Panc1 (cell line): ENCODE measurements around the gene POLR1B. TPM values are rescaled to one million over a fixed set of nuclear protein-coding genes. Genes with fewer than 3 reads are reported as not detected.
"Not testable (repeated sequence)": the region's sequence is repeated elsewhere in the genome, so short reads cannot be mapped to it uniquely, and the experiment has no call there.

Source experiments
- ATAC-seq: fragments of 200-7000 bp; cut with Tn5 transposase; 2 replicates; pipeline ENCODE4 v1.9.1; 2020; ENCODE audit warnings: mild to moderate bottlenecking, moderate library complexity
- BruUV-seq: library from RNA; stranded (reverse); fragments of 400-500 nt; replicated peaks from 2 replicates; lab custom pipeline; 2021; lab: Mats Ljungman, UMichigan
- CTCF ChIA-PET: fragments of 300-600 bp; sonication (Branson Sonifier 250); formaldehyde crosslinking; loops from one replicate; lab custom pipeline; 2022; ENCODE audit warnings: antibody characterized with exemption; lab: Charles Lee
- POLR2A ChIA-PET: fragments of 300-600 bp; sonication (Branson Sonifier 250); formaldehyde crosslinking; loops from one replicate; lab custom pipeline; 2022; ENCODE audit warnings: antibody characterized with exemption; lab: Charles Lee
- DNase-seq: peaks from one replicate; pipeline ENCODE4 v3.0.0-alpha.2; 2010; ENCODE audit warnings: low read depth, low spot score
- H3K27ac ChIP-seq: 2 replicates; pipeline ENCODE4 v1.5.1; 2011; ENCODE audit warnings: mild to moderate bottlenecking, low read length, inconsistent platforms
- H3K27me3 ChIP-seq: fragments of 200-500 bp; sonication (Bioruptor generic); 2 replicates; pipeline ENCODE4 v1.6.0; 2014; ENCODE audit warnings: low read length, inconsistent platforms; ENCODE audit not compliant: control insufficient read depth, insufficient read depth
- H3K36me3 ChIP-seq: fragments of 200-500 bp; sonication (Bioruptor generic); 2 replicates; pipeline ENCODE4 v1.5.1; 2014; ENCODE audit warnings: inconsistent platforms, mild to moderate bottlenecking, low read length, moderate library complexity; ENCODE audit not compliant: control insufficient read depth, insufficient read depth
- H3K4me1 ChIP-seq: 2 replicates; pipeline ENCODE4 v1.5.1; 2011; ENCODE audit warnings: inconsistent platforms, mild to moderate bottlenecking, low read length, moderate library complexity; ENCODE audit not compliant: control insufficient read depth, insufficient read depth
- H3K4me3 ChIP-seq, 2 experiments: 2 replicates each; pipeline ENCODE4 v1.5.1; 2011 to 2012; ENCODE audit warnings: low read depth in 2 of 2, low read length in 2 of 2, mild to moderate bottlenecking in 2 of 2, inconsistent platforms in 1 of 2, moderate library complexity in 1 of 2
- H3K9me3 ChIP-seq: fragments of 200-500 bp; sonication (Bioruptor generic); 2 replicates; pipeline ENCODE4 v1.5.1; 2014; ENCODE audit warnings: low read depth, mild to moderate bottlenecking, inconsistent platforms, low read length, moderate library complexity; ENCODE audit not compliant: control insufficient read depth, insufficient read depth
- POLR2AphosphoS5 ChIP-seq: IDR thresholded peaks from 2 replicates; pipeline ENCODE4 v1.6.1; 2012; ENCODE audit warnings: mild to moderate bottlenecking, low read depth, low read length, moderate library complexity
- SIN3A ChIP-seq: IDR thresholded peaks from 2 replicates; pipeline ENCODE4 v1.6.1; 2012; ENCODE audit warnings: low read depth, mild to moderate bottlenecking, low read length, moderate library complexity, borderline replicate concordance; ENCODE audit not compliant: insufficient read depth
- TCF7L2 ChIP-seq: IDR thresholded peaks from 2 replicates; pipeline ENCODE4 v1.6.1; 2011; ENCODE audit warnings: mild to moderate bottlenecking, low read depth, low read length, inconsistent platforms
- in situ Hi-C: cut with HindIII; loops from 2 replicates; pipeline ENCODE4 v1.10.0; 2016; ENCODE audit warnings: low sequenced_read_pairs, low pct_unique_long_range_greater_than_20kb
- intact Hi-C: fragments of 100-400 bp; cut with micrococcal nuclease; formaldehyde crosslinking; loops from one replicate; pipeline ENCODE4 v1.10.0; 2022; ENCODE audit not compliant: unreplicated experiment
- total RNA-seq: library from RNA; stranded (reverse); gene quantifications from one replicate; pipeline ENCODE4 v1.2.1, GENCODE V29; 2021; ENCODE audit not compliant: unreplicated experiment
- TF ChIP-seq, protein P1 (sequence below): fragments of 450-650 bp; IDR thresholded peaks from 2 replicates; pipeline ENCODE4 v1.5.1; 2017; ENCODE audit warnings: mild to moderate bottlenecking
- TF ChIP-seq, protein P2 (sequence below), 2 experiments: IDR thresholded peaks; 2 replicates each; pipeline ENCODE4 v1.6.1; 2011 to 2012; ENCODE audit warnings: low read depth in 2 of 2, control low read depth in 1 of 2, low read length in 1 of 2, mild to moderate bottlenecking in 1 of 2, moderate library complexity in 1 of 2; ENCODE audit not compliant: insufficient read depth in 1 of 2

POLR1B gene
- total RNA-seq, 1 experiment from 2014 or later, result 35.4 TPM

DNA sequence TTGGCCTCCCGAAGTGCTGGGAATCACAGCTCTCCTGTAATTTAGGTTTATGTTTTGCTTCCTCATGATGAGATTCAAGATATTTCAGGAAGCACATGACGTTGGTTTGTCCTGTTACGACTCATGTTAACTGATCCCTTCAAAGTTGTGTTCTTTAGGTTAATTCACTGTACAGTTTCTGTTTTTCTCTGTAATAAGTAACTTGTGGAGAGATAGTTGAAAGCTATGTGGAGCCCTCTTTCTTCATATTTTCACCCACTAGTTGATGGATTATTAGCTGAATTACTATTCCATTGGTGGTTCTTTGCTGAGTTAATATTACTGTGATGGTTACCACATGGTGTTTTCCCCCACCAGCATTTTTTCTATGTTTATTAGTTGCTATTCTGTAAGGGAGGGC lies 23.8 kb downstream of the POLR1B start:
- POLR2A ChIA-PET, result no interaction called here
- Histone ChIP-seq H3K4me3 (no peak overlapping the region), H3K4me1 (no peaks in the 10 kb centered on the region), H3K27me3 (no peaks in the 10 kb centered on the region), H3K27ac (no peak overlapping the region), H3K9me3 (no peaks in the 10 kb centered on the region), H3K36me3 (peaks cover 35% of the 10 kb centered on the region)
- TF ChIP-seq, protein P1, sequence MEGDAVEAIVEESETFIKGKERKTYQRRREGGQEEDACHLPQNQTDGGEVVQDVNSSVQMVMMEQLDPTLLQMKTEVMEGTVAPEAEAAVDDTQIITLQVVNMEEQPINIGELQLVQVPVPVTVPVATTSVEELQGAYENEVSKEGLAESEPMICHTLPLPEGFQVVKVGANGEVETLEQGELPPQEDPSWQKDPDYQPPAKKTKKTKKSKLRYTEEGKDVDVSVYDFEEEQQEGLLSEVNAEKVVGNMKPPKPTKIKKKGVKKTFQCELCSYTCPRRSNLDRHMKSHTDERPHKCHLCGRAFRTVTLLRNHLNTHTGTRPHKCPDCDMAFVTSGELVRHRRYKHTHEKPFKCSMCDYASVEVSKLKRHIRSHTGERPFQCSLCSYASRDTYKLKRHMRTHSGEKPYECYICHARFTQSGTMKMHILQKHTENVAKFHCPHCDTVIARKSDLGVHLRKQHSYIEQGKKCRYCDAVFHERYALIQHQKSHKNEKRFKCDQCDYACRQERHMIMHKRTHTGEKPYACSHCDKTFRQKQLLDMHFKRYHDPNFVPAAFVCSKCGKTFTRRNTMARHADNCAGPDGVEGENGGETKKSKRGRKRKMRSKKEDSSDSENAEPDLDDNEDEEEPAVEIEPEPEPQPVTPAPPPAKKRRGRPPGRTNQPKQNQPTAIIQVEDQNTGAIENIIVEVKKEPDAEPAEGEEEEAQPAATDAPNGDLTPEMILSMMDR, result no peak
- TF ChIP-seq TCF7L2 (no peak), SIN3A (no peak), POLR2AphosphoS5 (no peak)
- TF ChIP-seq, protein P2, sequence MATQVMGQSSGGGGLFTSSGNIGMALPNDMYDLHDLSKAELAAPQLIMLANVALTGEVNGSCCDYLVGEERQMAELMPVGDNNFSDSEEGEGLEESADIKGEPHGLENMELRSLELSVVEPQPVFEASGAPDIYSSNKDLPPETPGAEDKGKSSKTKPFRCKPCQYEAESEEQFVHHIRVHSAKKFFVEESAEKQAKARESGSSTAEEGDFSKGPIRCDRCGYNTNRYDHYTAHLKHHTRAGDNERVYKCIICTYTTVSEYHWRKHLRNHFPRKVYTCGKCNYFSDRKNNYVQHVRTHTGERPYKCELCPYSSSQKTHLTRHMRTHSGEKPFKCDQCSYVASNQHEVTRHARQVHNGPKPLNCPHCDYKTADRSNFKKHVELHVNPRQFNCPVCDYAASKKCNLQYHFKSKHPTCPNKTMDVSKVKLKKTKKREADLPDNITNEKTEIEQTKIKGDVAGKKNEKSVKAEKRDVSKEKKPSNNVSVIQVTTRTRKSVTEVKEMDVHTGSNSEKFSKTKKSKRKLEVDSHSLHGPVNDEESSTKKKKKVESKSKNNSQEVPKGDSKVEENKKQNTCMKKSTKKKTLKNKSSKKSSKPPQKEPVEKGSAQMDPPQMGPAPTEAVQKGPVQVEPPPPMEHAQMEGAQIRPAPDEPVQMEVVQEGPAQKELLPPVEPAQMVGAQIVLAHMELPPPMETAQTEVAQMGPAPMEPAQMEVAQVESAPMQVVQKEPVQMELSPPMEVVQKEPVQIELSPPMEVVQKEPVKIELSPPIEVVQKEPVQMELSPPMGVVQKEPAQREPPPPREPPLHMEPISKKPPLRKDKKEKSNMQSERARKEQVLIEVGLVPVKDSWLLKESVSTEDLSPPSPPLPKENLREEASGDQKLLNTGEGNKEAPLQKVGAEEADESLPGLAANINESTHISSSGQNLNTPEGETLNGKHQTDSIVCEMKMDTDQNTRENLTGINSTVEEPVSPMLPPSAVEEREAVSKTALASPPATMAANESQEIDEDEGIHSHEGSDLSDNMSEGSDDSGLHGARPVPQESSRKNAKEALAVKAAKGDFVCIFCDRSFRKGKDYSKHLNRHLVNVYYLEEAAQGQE (IDR thresholded peaks at IDR 0.05; ENCODE audit: insufficient read depth in 1 of 2, low read depth in 2 of 2, low read length in 1 of 2), result no peak
- CTCF ChIA-PET, result no interaction called here
- no peak for DNase-seq
- intact Hi-C loops (no loop called here), in situ Hi-C loops (no loop called here)
- no peak for ATAC-seq
- BruUV-seq, result no TSS peak

DNA sequence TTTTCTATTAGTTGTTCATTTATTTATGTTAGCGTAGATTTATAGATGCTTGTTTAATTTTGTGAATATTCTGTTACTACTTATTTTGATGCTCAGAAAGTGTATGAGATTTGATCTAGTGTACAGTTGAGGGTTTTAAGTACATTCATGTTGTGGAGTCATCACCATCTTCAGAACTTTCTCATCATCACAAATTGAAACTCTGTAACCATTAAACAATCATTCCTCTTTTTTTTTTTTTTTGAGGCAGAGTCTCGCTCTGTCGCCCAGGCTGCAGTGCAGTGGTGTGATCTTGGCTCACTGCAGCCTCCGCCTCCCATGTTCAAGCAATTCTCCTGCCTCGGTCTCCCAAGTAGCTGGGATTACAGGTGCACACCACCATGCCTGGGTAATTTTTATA lies 24.2 kb downstream of the POLR1B start:
- H3K27me3 ChIP-seq, result not testable (repeated sequence)

GRCh38 chr2:112572005-112572404 lies 29.7 kb downstream of the POLR1B start:
- ChIA-PET CTCF (no interaction called here), POLR2A (no interaction called here)
- H3K4me3 ChIP-seq, result no peak overlapping the region
- intact Hi-C loops, result no loop called here
- H3K9me3 ChIP-seq, result no peaks in the 10 kb centered on the region
- ATAC-seq (no peak), DNase-seq (no peak)
- H3K36me3 ChIP-seq, result peaks cover 49% of the 10 kb centered on the region
- no peak overlapping the region for H3K27ac ChIP-seq
- H3K4me1 ChIP-seq, result no peaks in the 10 kb centered on the region
- no TSS peak for BruUV-seq
- TF ChIP-seq POLR2AphosphoS5, result no peak
- H3K27me3 ChIP-seq, result no peaks in the 10 kb centered on the region
- in situ Hi-C loops, result no loop called here

More for the DNA sequence above, 24.2 kb downstream of the POLR1B start:
- intact Hi-C loops, H3K4me3 ChIP-seq, DNase-seq, H3K27ac ChIP-seq, POLR2A ChIA-PET, ATAC-seq, H3K4me1 ChIP-seq, in situ Hi-C loops, H3K9me3 ChIP-seq, BruUV-seq: not testable (repeated sequence)
- CTCF ChIA-PET, result interaction anchor here (0.7 kb wide), 1 partner anchor 707 kb away, joined by 4 read pairs; no protein-coding TSS in a partner anchor
- H3K36me3 ChIP-seq, result peaks cover 32% of the 10 kb centered on the region
